A673 (cell line): ENCODE measurements around the gene BSDC1. TPM values are rescaled to one million over a fixed set of nuclear protein-coding genes. Genes with fewer than 3 reads are reported as not detected.

ENCODE experiments used
- BruUV-seq: library from RNA; stranded (reverse); fragments of 400-500 nt; replicated peaks from 2 replicates; lab custom pipeline; 2021; lab: Mats Ljungman, UMichigan
- CTCF ChIA-PET: fragments of 300-600 bp; sonication (Branson Sonifier 250); formaldehyde crosslinking; loops from one replicate; lab custom pipeline; 2022; ENCODE audit warnings: antibody characterized with exemption; lab: Charles Lee
- POLR2A ChIA-PET: fragments of 300-600 bp; sonication (Branson Sonifier 250); formaldehyde crosslinking; loops from one replicate; lab custom pipeline; 2022; ENCODE audit warnings: antibody characterized with exemption; ENCODE audit not compliant: low non-redundant PET; lab: Charles Lee
- DNase-seq: peaks from one replicate; pipeline ENCODE4 v3.0.0-alpha.2; 2015; ENCODE audit warnings: low spot score
- H3K27ac ChIP-seq: fragments of 200-600 bp; sonication (generic); 2 replicates; pipeline ENCODE4 v1.5.1; 2016; ENCODE audit warnings: mixed run types, low read depth, mild to moderate bottlenecking, mixed read lengths, antibody characterized with exemption, low read length; ENCODE audit not compliant: poor library complexity, severe bottlenecking
- H3K27me3 ChIP-seq: fragments of 200-600 bp; sonication (generic); replicated peaks from 2 replicates; pipeline ENCODE4 v1.6.1; 2017; ENCODE audit warnings: mixed run types, low read depth, mild to moderate bottlenecking, mixed read lengths, antibody characterized with exemption, low read length; ENCODE audit not compliant: insufficient read depth, poor library complexity
- H3K36me3 ChIP-seq: fragments of 200-600 bp; sonication (generic); 2 replicates; pipeline ENCODE4 v1.6.1; 2016; ENCODE audit warnings: mixed run types, mild to moderate bottlenecking, mixed read lengths, antibody characterized with exemption, low read length; ENCODE audit not compliant: insufficient read depth, poor library complexity, severe bottlenecking
- H3K4me1 ChIP-seq: fragments of 200-600 bp; sonication (generic); 2 replicates; pipeline ENCODE4 v1.6.1; 2017; ENCODE audit warnings: mixed run types, mild to moderate bottlenecking, mixed read lengths, antibody characterized with exemption, low read length; ENCODE audit not compliant: insufficient read depth, poor library complexity, severe bottlenecking
- H3K4me3 ChIP-seq: fragments of 200-600 bp; sonication (generic); 2 replicates; pipeline ENCODE4 v1.5.1; 2016; ENCODE audit warnings: low read depth, mixed run types, mild to moderate bottlenecking, mixed read lengths, low read length; ENCODE audit not compliant: poor library complexity, severe bottlenecking
- H3K9me3 ChIP-seq: fragments of 200-600 bp; sonication (generic); 2 replicates; pipeline ENCODE4 v1.6.1; 2016; ENCODE audit warnings: mixed run types, low read depth, mild to moderate bottlenecking, mixed read lengths, antibody characterized with exemption, low read length; ENCODE audit not compliant: poor library complexity, severe bottlenecking
- CTCF ChIP-seq: fragments of 300-800, 200-600 bp; sonication (generic); conservative IDR thresholded peaks from 2 replicates; pipeline ENCODE4 v1.5.1; 2017; ENCODE audit warnings: low read depth, mild to moderate bottlenecking, antibody characterized with exemption, low read length, moderate library complexity, mixed read lengths
- EZH2 ChIP-seq: fragments of 200-600 bp; sonication (generic); IDR thresholded peaks from 2 replicates; pipeline ENCODE4 v1.6.1; 2017; ENCODE audit warnings: borderline replicate concordance, low read depth, mild to moderate bottlenecking, mixed read lengths, antibody characterized with exemption, low read length; ENCODE audit not compliant: poor library complexity, severe bottlenecking
- intact Hi-C: fragments of 100-400 bp; cut with micrococcal nuclease; formaldehyde crosslinking; loops from one replicate; pipeline ENCODE4 v1.10.0; 2022; ENCODE audit not compliant: unreplicated experiment
- total RNA-seq: library from RNA; stranded (reverse); gene quantifications from 2 replicates; pipeline ENCODE4 v1.2.3, GENCODE V29; 2021

Gene BSDC1
- total RNA-seq, 1 experiment from 2014 or later, result 48.0 TPM

- Histone ChIP-seq H3K27me3 (no peaks in the 10 kb centered on the region), H3K36me3 (no peaks in the 10 kb centered on the region), H3K9me3 (peaks cover 8% of the 10 kb centered on the region), H3K27ac (no peak overlapping the region), H3K4me3 (no peak overlapping the region), H3K4me1 (peaks cover 4% of the 10 kb centered on the region)
- POLR2A ChIA-PET, result no interaction called here
- no TSS peak for BruUV-seq
- no peak for DNase-seq
- TF ChIP-seq EZH2 (no peak), CTCF (no peak)
- CTCF ChIA-PET, result no interaction called here
- intact Hi-C loops, result no loop called here
Observed at GRCh38 chr1:32421775-32422174, 27.5 kb upstream of the BSDC1 start.

GRCh38 chr1:32414186-32414886 is 20.1 kb upstream of the BSDC1 start:
- Histone ChIP-seq H3K27ac (no peak overlapping the region), H3K4me3 (no peak overlapping the region), H3K27me3 (no peaks in the 10 kb centered on the region), H3K36me3 (no peaks in the 10 kb centered on the region), H3K4me1 (no peaks in the 10 kb centered on the region), H3K9me3 (peaks cover 14% of the 10 kb centered on the region)
- DNase-seq, result no peak
- intact Hi-C loops, result loop anchor here (5.0 kb wide), 1 partner anchor 197 kb away; no protein-coding TSS in a partner anchor
- BruUV-seq, result no TSS peak
- CTCF ChIA-PET, result interaction anchor here (0.6 kb wide), 2 partner anchors 193 to 635 kb away, joined by 4 read pairs; no protein-coding TSS in a partner anchor
- POLR2A ChIA-PET, result interaction anchor here (0.6 kb wide), 1 partner anchor 224 kb away, joined by 3 read pairs; no protein-coding TSS in a partner anchor
- TF ChIP-seq CTCF, result no peak
- no peak for TF ChIP-seq EZH2

GRCh38 chr1:32413507-32414185 is 19.4 kb upstream of the BSDC1 start:
- no peak overlapping the region for H3K4me3 ChIP-seq
- intact Hi-C loops, result loop anchor here (5.0 kb wide), 1 partner anchor 196 kb away; no protein-coding TSS in a partner anchor
- no peak for TF ChIP-seq EZH2
- TF ChIP-seq CTCF, result peak; percentile 81
- peak; percentile 85 for DNase-seq
- no TSS peak for BruUV-seq
- ChIA-PET POLR2A (no interaction called here), CTCF (interaction anchor here (0.6 kb wide), 1 partner anchor 171 kb away, joined by 13 read pairs; no protein-coding TSS in a partner anchor)
- no peaks in the 10 kb centered on the region for H3K36me3 ChIP-seq
- H3K27me3 ChIP-seq, result no peaks in the 10 kb centered on the region
- H3K9me3 ChIP-seq, result peaks cover 11% of the 10 kb centered on the region
- no peaks in the 10 kb centered on the region for H3K4me1 ChIP-seq
- H3K27ac ChIP-seq, result no peak overlapping the region
